Central memory CD8-positive, alpha-beta T cell (primary cell): ENCODE measurements around the gene NUDT15.
"Not testable (repeated sequence)": the region's sequence is repeated elsewhere in the genome, so short reads cannot be mapped to it uniquely, and the experiment has no call there.

Source experiments
- ATAC-seq: fragments of 150-1000 bp; cut with Tn5 transposase; replicated peaks from 2 replicates; pipeline ENCODE4 v1.10.0; 2022; ENCODE audit warnings: mild to moderate bottlenecking, moderate FRiP score, moderate number of reproducible peaks; ENCODE audit not compliant: poor library complexity, severe bottlenecking; ENCODE audit errors: extremely low read depth
- DNase-seq, 2 donors: peaks; one replicate each; pipeline ENCODE4 v3.0.0; 2021; ENCODE audit warnings: low spot score in 2 of 2
- H3K27ac Mint-ChIP-seq: one replicate; pipeline ENCODE4 v1.8.0; 2022; ENCODE audit warnings: low read depth, mild to moderate bottlenecking, moderate library complexity, mixed read lengths
- H3K27me3 Mint-ChIP-seq: one replicate; pipeline ENCODE4 v1.8.0; 2022; ENCODE audit warnings: mixed read lengths
- H3K36me3 Mint-ChIP-seq: one replicate; pipeline ENCODE4 v1.8.0; 2022; ENCODE audit warnings: mild to moderate bottlenecking, moderate library complexity, mixed read lengths; ENCODE audit not compliant: insufficient read depth
- H3K4me1 Mint-ChIP-seq: one replicate; pipeline ENCODE4 v1.8.0; 2022; ENCODE audit warnings: mixed read lengths
- H3K4me3 Mint-ChIP-seq: one replicate; pipeline ENCODE4 v1.8.0; 2022; ENCODE audit warnings: mild to moderate bottlenecking, moderate library complexity, mixed read lengths
- H3K9me3 Mint-ChIP-seq: one replicate; pipeline ENCODE4 v1.8.0; 2022; ENCODE audit warnings: mixed read lengths

Gene NUDT15

DNA sequence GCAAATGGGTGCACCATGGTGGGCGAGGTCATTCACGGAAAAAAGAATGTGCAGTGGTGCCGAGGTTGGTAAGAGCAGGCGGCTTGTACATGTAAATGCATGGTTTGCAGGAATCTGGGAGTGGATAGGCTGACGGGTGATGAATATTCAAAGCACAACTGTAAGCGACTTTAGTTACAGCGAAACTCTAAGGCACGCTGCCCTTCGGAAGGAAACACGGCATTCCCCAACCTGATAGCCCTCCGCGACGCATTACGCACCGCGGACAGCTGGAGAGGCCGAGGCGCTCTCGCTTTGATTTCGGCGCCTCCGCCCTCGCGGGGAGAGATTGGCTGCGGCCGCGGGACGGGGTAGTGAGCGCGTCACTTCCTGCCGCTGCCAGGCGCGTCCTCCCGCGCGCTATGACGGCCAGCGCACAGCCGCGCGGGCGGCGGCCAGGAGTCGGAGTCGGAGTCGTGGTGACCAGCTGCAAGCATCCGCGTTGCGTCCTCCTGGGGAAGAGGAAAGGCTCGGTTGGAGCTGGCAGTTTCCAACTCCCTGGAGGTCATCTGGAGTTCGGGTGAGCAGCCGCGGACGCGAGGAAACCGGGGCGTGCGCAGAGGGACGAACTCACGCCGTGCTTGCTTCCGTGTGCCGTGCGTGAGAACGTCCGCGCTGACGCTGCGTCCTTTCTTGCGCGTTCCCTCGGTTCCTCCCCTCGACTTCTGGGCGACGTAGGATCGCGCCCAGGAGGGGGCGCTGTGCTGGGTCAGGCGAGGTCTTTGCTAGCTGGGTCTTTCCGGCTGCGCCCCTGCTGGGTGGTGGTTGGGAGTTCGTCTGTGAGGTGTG is at the start of gene NUDT15:
TSS of gene NUDT15 (plus strand) at position 381 of the 828 bp plus-strand sequence. CDS start at position 402, 21 bp downstream.
- ATAC-seq (peak; percentile 93), DNase-seq (peak; percentile 90 to 95)
- peaks cover 20% of the 10 kb centered on the region for H3K36me3 Mint-ChIP-seq
- peaks cover 13% of the 10 kb centered on the region for H3K4me1 Mint-ChIP-seq
- no peaks in the 10 kb centered on the region for H3K27me3 Mint-ChIP-seq
- peak within 1 kb of the TSS; percentile 98 for H3K27ac Mint-ChIP-seq
- peak within 1 kb of the TSS; percentile 91 for H3K4me3 Mint-ChIP-seq
- H3K9me3 Mint-ChIP-seq = no peaks in the 10 kb centered on the region

DNA sequence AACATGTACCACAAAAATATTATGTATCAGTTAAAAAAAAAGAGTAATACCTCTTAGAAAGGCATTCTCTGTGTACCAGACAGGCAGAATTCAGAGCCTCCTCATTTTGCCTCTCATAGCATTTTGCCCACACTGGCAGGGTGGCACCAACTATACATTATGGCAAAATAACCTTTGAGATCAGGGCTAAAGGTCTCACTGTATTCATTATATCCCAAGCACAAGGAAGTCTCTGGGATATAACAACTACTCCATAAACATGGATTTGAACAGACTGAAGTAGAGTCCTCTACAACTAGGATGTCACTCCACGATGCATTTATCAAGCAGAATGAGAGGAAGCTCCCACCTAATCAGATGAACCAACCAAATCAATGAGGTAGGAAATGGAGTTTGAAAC is 47.1 kb upstream of the NUDT15 start:
- peaks cover 9% of the 10 kb centered on the region for H3K4me1 Mint-ChIP-seq
- no peak for DNase-seq
- H3K27ac Mint-ChIP-seq = no peak overlapping the region
- no peaks in the 10 kb centered on the region for H3K27me3 Mint-ChIP-seq
- peaks cover 57% of the 10 kb centered on the region for H3K36me3 Mint-ChIP-seq
- H3K4me3 Mint-ChIP-seq = no peak overlapping the region
- no peak for ATAC-seq
- no peaks in the 10 kb centered on the region for H3K9me3 Mint-ChIP-seq

- H3K36me3 Mint-ChIP-seq = peaks cover 53% of the 10 kb centered on the region
These were observed 46.5 kb upstream of the NUDT15 start for GRCh38 chr13:47990920-47991466.

GRCh38 chr13:47991859-47992258 is 45.7 kb upstream of the NUDT15 start:
- H3K27me3 Mint-ChIP-seq = no peaks in the 10 kb centered on the region
- no peaks in the 10 kb centered on the region for H3K9me3 Mint-ChIP-seq
- ATAC-seq (no peak), DNase-seq (no peak)
- peaks cover 9% of the 10 kb centered on the region for H3K4me1 Mint-ChIP-seq
- H3K27ac Mint-ChIP-seq = no peak overlapping the region
- peaks cover 51% of the 10 kb centered on the region for H3K36me3 Mint-ChIP-seq
- no peak overlapping the region for H3K4me3 Mint-ChIP-seq

More at GRCh38 chr13:47990920-47991466, 46.5 kb upstream of the NUDT15 start:
- no peak for ATAC-seq
- Mint-ChIP-seq H3K27ac (peak overlapping the region; percentile 12), H3K4me3 (no peak overlapping the region), H3K27me3 (no peaks in the 10 kb centered on the region), H3K9me3 (no peaks in the 10 kb centered on the region), H3K4me1 (peaks cover 9% of the 10 kb centered on the region)
- DNase-seq = no peak

- Mint-ChIP-seq H3K4me3 (no peak overlapping the region), H3K27me3 (no peaks in the 10 kb centered on the region), H3K9me3 (no peaks in the 10 kb centered on the region), H3K36me3 (peaks cover 29% of the 10 kb centered on the region), H3K27ac (no peak overlapping the region), H3K4me1 (peaks cover 35% of the 10 kb centered on the region)
- DNase-seq (no peak), ATAC-seq (no peak)
These were observed 40.1 kb upstream of the NUDT15 start for GRCh38 chr13:47997384-47997783.

GRCh38 chr13:47999973-48000372 is 37.6 kb upstream of the NUDT15 start:
- no peaks in the 10 kb centered on the region for H3K27me3 Mint-ChIP-seq
- peaks cover 35% of the 10 kb centered on the region for H3K4me1 Mint-ChIP-seq
- ATAC-seq (no peak), DNase-seq (no peak)
- H3K4me3 Mint-ChIP-seq = peak overlapping the region; percentile 88
- H3K36me3 Mint-ChIP-seq = peaks cover 18% of the 10 kb centered on the region
- no peak overlapping the region for H3K27ac Mint-ChIP-seq
- no peaks in the 10 kb centered on the region for H3K9me3 Mint-ChIP-seq

GRCh38 chr13:48000559-48001113 is 36.9 kb upstream of the NUDT15 start:
- DNase-seq = no peak

GRCh38 chr13:48001114-48001881 is 36.2 kb upstream of the NUDT15 start, which contains the start of gene SUCLA2:
Gene SUCLA2 (minus strand): TSS chr13:48001273. CDS start chr13:48001269, 4 bp downstream.
- peaks cover 35% of the 10 kb centered on the region for H3K4me1 Mint-ChIP-seq
- H3K27me3 Mint-ChIP-seq = no peaks in the 10 kb centered on the region
- peak within 1 kb of the TSS; percentile 85 for H3K27ac Mint-ChIP-seq
- peak within 1 kb of the TSS; percentile 88 for H3K4me3 Mint-ChIP-seq
- H3K36me3 Mint-ChIP-seq = peaks cover 15% of the 10 kb centered on the region
- H3K9me3 Mint-ChIP-seq = no peaks in the 10 kb centered on the region
- DNase-seq (peak; percentile 76 to 82), ATAC-seq (peak; percentile 98)

More at GRCh38 chr13:48000559-48001113, 36.9 kb upstream of the NUDT15 start:
- H3K9me3 Mint-ChIP-seq = no peaks in the 10 kb centered on the region
- peak overlapping the region; percentile 85 for H3K27ac Mint-ChIP-seq
- H3K4me1 Mint-ChIP-seq = peaks cover 35% of the 10 kb centered on the region
- ATAC-seq = peak; percentile 45
- peaks cover 18% of the 10 kb centered on the region for H3K36me3 Mint-ChIP-seq
- no peaks in the 10 kb centered on the region for H3K27me3 Mint-ChIP-seq
- H3K4me3 Mint-ChIP-seq = peak overlapping the region; percentile 88

GRCh38 chr13:48001999-48002398 is 35.5 kb upstream of the NUDT15 start:
- not testable (repeated sequence) for ATAC-seq, H3K27me3 Mint-ChIP-seq, H3K9me3 Mint-ChIP-seq, DNase-seq, H3K27ac Mint-ChIP-seq, H3K36me3 Mint-ChIP-seq
- Mint-ChIP-seq H3K4me3 (peak overlapping the region; percentile 88), H3K4me1 (peaks cover 34% of the 10 kb centered on the region)

DNA sequence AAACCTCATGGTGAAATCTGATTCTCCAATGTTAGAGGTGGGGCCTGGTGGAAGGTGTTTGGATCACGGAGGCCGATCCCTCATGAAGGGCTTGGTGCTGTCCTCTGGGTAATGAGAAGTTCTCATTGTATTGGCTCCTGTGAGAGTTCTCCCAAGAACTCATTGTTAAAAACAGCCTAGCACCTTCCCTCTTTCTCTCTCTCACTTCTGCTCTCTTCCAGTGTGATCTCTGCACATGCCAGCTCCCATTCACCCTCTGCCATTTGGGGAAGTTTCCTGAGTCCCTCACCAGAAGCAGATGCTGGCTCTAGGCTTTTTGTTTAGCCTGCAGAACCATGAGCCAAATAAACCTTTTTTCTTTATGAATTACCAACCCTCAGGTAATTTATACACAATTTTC is 33.3 kb upstream of the NUDT15 start:
- DNase-seq (no peak), ATAC-seq (no peak)
- H3K4me3 Mint-ChIP-seq = no peak overlapping the region
- no peak overlapping the region for H3K27ac Mint-ChIP-seq
- H3K36me3 Mint-ChIP-seq = peaks cover 6% of the 10 kb centered on the region
- H3K27me3 Mint-ChIP-seq = no peaks in the 10 kb centered on the region
- no peaks in the 10 kb centered on the region for H3K9me3 Mint-ChIP-seq
- H3K4me1 Mint-ChIP-seq = peaks cover 28% of the 10 kb centered on the region

DNA sequence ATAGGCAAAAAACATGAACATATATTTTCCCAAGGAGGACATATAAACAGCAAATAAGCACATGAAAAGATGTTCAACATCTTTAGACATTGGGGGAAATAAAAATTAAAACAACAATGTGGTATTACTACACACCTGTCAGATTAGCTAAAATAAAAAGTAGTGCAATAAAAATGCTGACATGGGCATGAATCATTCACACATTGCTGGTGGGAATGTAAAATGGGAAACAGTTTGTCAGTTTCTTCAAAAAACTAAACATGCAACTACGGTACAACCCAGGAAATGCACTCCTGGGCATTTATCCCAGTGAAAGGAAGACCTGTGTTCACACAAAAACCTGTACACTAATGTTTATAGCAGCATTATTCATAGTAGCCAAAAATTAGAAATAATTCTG is 31.1 kb upstream of the NUDT15 start:
- H3K36me3 Mint-ChIP-seq = peaks cover 3% of the 10 kb centered on the region
- no peak for DNase-seq

DNA sequence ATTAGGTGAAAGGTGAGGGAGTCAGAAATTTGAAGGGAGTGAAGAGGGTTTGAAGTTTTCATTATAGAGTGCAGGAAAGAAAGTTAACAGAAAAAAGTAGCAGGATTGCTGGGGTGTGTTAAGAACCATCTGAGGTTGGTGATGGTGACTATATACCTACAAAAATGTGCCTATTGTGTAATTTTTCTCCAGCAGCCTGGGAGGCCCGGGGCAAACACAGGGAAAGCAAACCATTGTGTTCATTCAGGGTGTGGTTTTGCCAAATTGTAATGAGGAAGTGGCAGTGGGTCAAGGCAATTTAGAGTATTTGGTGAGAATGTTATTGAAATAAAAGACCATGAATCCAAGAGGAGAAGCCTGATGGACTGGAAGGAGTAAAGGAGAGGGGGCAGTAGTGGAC is 28.2 kb upstream of the NUDT15 start:
- Mint-ChIP-seq H3K27me3 (no peaks in the 10 kb centered on the region), H3K9me3 (no peaks in the 10 kb centered on the region), H3K27ac (no peak overlapping the region), H3K36me3 (peaks cover 3% of the 10 kb centered on the region), H3K4me1 (peaks cover 7% of the 10 kb centered on the region), H3K4me3 (no peak overlapping the region)
- ATAC-seq = no peak
- no peak for DNase-seq

More for the DNA sequence above, 31.1 kb upstream of the NUDT15 start:
- Mint-ChIP-seq H3K27ac (no peak overlapping the region), H3K27me3 (no peaks in the 10 kb centered on the region), H3K4me3 (no peak overlapping the region), H3K9me3 (no peaks in the 10 kb centered on the region), H3K4me1 (peaks cover 12% of the 10 kb centered on the region)
- ATAC-seq = no peak
